BJ (cell line): ENCODE measurements around the gene RPL29. TPM values are rescaled to one million over a fixed set of nuclear protein-coding genes. Genes with fewer than 3 reads are reported as not detected.

Source experiments
- CTCF ChIA-PET: fragments of 350-600 bp; formaldehyde crosslinking; extraction: SDS; loops from one replicate; lab custom pipeline; 2021; ENCODE audit warnings: antibody characterized with exemption, inconsistent platforms; lab: Yijun Ruan, JAX
- POLR2A ChIA-PET: fragments of 300-600 bp; sonication (Branson Sonifier 250); formaldehyde crosslinking; extraction: SDS; loops from one replicate; lab custom pipeline; 2021; ENCODE audit warnings: antibody characterized with exemption; lab: Charles Lee
- DNase-seq: peaks from one replicate; pipeline ENCODE4 v3.0.0-alpha.2; 2011; ENCODE audit warnings: low read depth
- H3K27me3 ChIP-seq: 2 replicates; pipeline ENCODE4 v1.6.0; 2011; ENCODE audit warnings: low read length; ENCODE audit not compliant: control insufficient read depth, insufficient read depth
- H3K36me3 ChIP-seq: 2 replicates; pipeline ENCODE4 v1.5.1; 2011; ENCODE audit warnings: low read length; ENCODE audit not compliant: control insufficient read depth, insufficient read depth
- H3K4me3 ChIP-seq: 2 replicates; pipeline ENCODE4 v1.5.1; 2011; ENCODE audit warnings: low read depth, mild to moderate bottlenecking, control low read depth, low read length
- polyA plus RNA-seq: library from polyadenylated mRNA; depleted of rRNA; stranded (reverse); fragments of >200 nt; gene quantifications from 2 replicates; pipeline ENCODE4 v1.2.3, GENCODE V29; 2011
- TF ChIP-seq, protein P1 (sequence below): IDR thresholded peaks from 2 replicates; pipeline ENCODE4 v1.5.1; 2011; ENCODE audit warnings: low read depth, mild to moderate bottlenecking, control low read depth, inconsistent platforms, low read length, moderate library complexity; ENCODE audit not compliant: insufficient read depth

Gene RPL29
- polyA plus RNA-seq, 1 experiment: 2,324 TPM

DNA sequence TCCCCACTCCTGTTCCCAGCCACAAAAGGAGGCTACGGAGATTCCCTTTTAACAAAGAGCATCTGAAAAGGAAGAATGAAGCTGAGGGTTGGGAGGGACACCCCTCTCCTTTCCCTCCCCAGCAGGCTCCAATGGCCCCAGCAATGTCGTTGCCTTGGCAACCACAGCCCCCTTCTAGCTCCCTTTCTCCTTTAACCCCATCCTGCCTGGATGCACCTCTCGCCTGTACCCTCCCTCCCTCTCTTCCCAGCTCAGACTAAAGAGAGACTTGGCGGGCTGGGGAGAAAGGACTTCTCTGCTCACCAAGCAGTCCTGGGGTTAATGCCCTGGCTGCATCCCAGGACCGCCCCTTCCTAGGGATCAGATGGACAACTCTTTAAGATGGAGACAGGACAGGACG lies 7.1 kb upstream of the RPL29 start:
- Histone ChIP-seq H3K27me3 (no peaks in the 10 kb centered on the region), H3K4me3 (no peak overlapping the region), H3K36me3 (no peaks in the 10 kb centered on the region)
- ChIA-PET POLR2A (no interaction called here), CTCF (interaction anchor here (1.3 to 8.0 kb wide), 12 partner anchors 10 to 152 kb away, joined by 4 to 356 read pairs (median 10); partner anchors contain the start of genes DUSP7 and POC1A)
- no peak for DNase-seq
- TF ChIP-seq, protein P1, sequence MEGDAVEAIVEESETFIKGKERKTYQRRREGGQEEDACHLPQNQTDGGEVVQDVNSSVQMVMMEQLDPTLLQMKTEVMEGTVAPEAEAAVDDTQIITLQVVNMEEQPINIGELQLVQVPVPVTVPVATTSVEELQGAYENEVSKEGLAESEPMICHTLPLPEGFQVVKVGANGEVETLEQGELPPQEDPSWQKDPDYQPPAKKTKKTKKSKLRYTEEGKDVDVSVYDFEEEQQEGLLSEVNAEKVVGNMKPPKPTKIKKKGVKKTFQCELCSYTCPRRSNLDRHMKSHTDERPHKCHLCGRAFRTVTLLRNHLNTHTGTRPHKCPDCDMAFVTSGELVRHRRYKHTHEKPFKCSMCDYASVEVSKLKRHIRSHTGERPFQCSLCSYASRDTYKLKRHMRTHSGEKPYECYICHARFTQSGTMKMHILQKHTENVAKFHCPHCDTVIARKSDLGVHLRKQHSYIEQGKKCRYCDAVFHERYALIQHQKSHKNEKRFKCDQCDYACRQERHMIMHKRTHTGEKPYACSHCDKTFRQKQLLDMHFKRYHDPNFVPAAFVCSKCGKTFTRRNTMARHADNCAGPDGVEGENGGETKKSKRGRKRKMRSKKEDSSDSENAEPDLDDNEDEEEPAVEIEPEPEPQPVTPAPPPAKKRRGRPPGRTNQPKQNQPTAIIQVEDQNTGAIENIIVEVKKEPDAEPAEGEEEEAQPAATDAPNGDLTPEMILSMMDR: no peak

DNA sequence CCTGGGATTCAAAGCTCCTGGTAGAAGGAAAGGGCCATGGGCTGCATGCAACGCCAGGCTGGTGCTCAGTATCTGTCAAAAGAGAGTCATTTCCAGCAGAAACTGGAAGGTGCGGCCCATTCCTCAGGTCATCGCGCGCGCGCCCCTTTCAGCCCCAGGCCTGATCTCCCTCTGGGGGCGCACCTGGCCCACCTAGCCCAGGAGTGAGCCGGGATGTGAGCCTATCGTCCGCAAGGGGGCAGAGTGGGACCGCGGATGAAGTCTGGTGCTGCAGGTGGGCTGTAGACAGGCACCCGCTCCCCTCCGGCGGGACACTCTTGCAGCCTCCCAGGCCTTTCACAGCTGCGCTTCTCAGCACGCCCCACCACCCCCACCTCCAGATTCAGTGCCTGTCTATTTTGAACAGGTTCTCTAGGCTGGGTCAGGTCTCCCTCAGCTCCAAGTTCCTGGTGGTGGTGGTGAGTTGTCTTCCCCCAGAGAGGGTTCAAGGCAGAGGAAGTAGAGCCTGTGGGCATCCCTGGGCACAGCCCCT lies 5.8 kb upstream of the RPL29 start:
- no peaks in the 10 kb centered on the region for H3K27me3 ChIP-seq
- no peak overlapping the region for H3K4me3 ChIP-seq
- H3K36me3 ChIP-seq: no peaks in the 10 kb centered on the region
- ChIA-PET POLR2A (no interaction called here), CTCF (interaction anchor here (0.6 to 8.0 kb wide), 31 partner anchors 9 to 362 kb away, joined by 3 to 356 read pairs (median 4); partner anchors contain the start of genes ACY1, DUSP7, PARP3 and POC1A)
- no peak for DNase-seq
- TF ChIP-seq, protein P1: peak; percentile 96

DNA sequence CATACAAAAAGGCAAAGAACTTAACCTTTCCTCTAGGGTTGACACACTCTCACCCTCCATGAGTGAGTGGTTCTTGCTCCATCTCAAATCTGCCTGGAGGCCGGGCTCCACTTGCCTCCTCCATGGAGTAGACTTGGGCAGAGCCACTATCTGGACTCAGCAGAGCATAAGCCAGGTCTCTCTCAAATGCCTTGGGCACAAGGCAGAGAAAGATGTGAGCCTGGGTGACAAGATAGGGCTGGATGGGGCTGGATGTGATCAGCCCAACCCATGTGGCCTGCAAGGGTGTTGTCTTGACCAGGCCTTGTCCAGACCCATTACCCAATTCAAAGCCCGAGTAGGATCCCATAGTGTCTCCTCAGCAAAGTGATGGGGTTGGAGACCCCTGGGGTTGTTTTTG lies 4.2 kb upstream of the RPL29 start:
- Histone ChIP-seq H3K27me3 (no peaks in the 10 kb centered on the region), H3K36me3 (no peaks in the 10 kb centered on the region), H3K4me3 (no peak overlapping the region)
- CTCF ChIA-PET: interaction anchor here (1.7 to 6.4 kb wide), 3 partner anchors 58 to 143 kb away, joined by 7 to 356 read pairs (median 54); partner anchors contain the start of genes PARP3 and RRP9
- TF ChIP-seq, protein P1: no peak
- POLR2A ChIA-PET: no interaction called here
- no peak for DNase-seq

DNA sequence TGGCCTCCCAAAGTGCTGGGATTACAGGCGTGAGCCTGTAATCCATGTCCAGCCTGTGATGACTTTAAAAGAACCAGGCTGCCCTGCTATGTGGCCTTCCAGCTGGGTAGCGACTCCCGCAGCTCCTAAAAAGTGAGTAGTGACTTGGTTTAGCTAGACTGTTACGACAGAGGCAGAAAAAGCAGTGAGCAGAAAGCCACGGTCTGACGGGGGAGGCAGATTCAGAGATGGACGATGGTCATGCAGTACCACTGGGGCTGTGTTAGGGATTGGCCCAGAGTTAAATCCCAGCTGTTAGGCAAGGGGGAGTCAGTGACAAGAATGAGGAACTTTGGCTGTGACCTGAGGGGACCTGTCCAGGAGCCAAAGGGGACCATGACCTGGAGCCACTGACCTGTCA lies 3.1 kb upstream of the RPL29 start:
- ChIA-PET POLR2A (no interaction called here), CTCF (interaction anchor here (0.6 to 2.3 kb wide), 5 partner anchors 55 to 336 kb away, joined by 3 to 9 read pairs (median 4); partner anchors contain the start of genes PARP3 and RRP9)
- Histone ChIP-seq H3K36me3 (peaks cover 9% of the 10 kb centered on the region), H3K27me3 (no peaks in the 10 kb centered on the region), H3K4me3 (no peak overlapping the region)
- DNase-seq: no peak
- TF ChIP-seq, protein P1: no peak

DNA sequence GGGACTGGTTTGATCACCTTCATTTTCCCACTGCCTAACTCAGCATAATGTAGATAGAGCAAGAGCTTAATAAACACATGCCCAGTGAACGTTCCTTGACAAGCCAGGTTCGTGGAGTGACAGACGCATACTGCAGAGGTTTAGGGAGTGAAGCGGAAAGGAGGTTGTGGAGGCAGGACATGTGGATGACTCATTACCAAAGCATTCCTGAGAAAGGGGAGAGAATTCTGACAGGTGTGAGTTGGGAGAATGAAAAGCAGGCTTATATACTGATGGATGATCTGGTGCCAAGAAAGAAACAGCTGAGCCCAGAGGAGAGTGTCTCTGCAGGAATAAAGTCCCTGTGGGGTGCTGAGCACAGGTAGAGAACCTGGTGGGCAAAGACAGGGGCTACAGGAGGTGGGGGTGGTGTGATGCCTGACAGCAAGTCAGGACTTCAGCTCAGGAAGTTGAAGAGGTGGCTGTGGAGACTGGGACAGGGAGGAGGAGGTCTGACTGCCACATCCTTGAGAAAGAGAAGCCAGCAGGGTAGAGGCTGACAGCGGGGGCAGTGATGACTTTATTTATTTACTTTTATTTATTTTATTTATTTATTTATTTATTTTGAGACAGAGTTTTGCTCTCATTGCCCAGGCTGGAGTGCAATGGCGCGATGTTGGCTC lies 2.4 kb upstream of the RPL29 start:
- no peaks in the 10 kb centered on the region for H3K27me3 ChIP-seq
- no peak overlapping the region for H3K4me3 ChIP-seq
- TF ChIP-seq, protein P1: no peak
- DNase-seq: no peak
- peaks cover 10% of the 10 kb centered on the region for H3K36me3 ChIP-seq
- POLR2A ChIA-PET: no interaction called here
- CTCF ChIA-PET: interaction anchor here (0.7 to 2.3 kb wide), 4 partner anchors 55 to 147 kb away, joined by 4 to 9 read pairs (median 6); partner anchors contain the start of genes PARP3 and RRP9
